ENCODE measurements around the gene NEURL4. TPM values are rescaled to one million over a fixed set of nuclear protein-coding genes. Genes with fewer than 3 reads are reported as not detected.
"Not testable (repeated sequence)": the region's sequence is repeated elsewhere in the genome, so short reads cannot be mapped to it uniquely, and the experiment has no call there.

NEURL4 gene
- total and polyA plus RNA-seq, 4 donors, result 0.76 to 14.2 (median 7.3) TPM

GRCh38 chr17:7367083-7367482 lies 37.9 kb upstream of the NEURL4 start (continued):
- TF ChIP-seq REST (IDR thresholded peaks at IDR 0.05) (no peak), HNF4G (IDR thresholded peaks at IDR 0.05) (no peak), HNF4A (conservative IDR thresholded peaks at IDR 0.05) (no peak), RXRA (IDR thresholded peaks at IDR 0.05) (no peak), SP1 (IDR thresholded peaks at IDR 0.05) (no peak), YY1 (IDR thresholded peaks at IDR 0.05) (no peak), RAD21 (IDR thresholded peaks at IDR 0.05) (no peak)

DNA sequence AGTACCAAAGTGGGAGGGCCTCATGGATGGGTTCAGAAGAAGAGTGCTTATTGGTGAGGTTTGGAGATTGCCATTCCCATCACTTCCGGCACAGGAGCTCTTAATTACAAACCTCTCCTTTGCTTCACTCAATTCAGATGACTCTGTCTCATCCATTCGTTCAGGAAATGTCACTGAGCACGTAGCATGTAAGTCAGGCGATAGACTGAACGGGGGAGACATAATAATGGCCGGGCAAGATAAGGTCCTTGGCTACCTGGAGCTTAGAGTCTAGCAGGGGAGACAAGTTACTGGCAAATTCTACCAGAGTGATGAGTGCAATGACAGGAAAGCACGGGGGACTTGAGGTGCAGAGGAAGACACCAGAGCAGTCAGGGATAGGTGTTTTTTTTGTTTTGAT lies 36.8 kb upstream of the NEURL4 start:
- not testable (repeated sequence) for H3K27ac ChIP-seq (ENCODE audit: low read depth in 1 of 2, low read length in 2 of 2); H3K4me3 ChIP-seq (ENCODE audit: low read depth in 1 of 3, low read length in 3 of 3); H3K4me1 ChIP-seq (ENCODE audit: control insufficient read depth in 4 of 4, insufficient read depth in 4 of 4, low read length in 3 of 4); DNase-seq (ENCODE audit: low spot score); H3K9ac ChIP-seq (ENCODE audit: low read depth in 1 of 2, low read length in 2 of 2); H3K27me3 ChIP-seq (ENCODE audit: control insufficient read depth in 4 of 4, insufficient read depth in 4 of 4, low read length in 3 of 4); H3K9me3 ChIP-seq (ENCODE audit: control insufficient read depth in 4 of 4, low read length in 3 of 4); H3K36me3 ChIP-seq (ENCODE audit: control insufficient read depth in 4 of 4, insufficient read depth in 3 of 4, low read depth in 1 of 4, low read length in 3 of 4)
- WGBS, result 94% methylated on average over 6 of the region's 7 CpGs

- Histone ChIP-seq H3K9ac (ENCODE audit: low read depth in 1 of 2, low read length in 2 of 2) (no peak overlapping the region), H3K27me3 (ENCODE audit: control insufficient read depth in 4 of 4, insufficient read depth in 4 of 4, low read length in 3 of 4) (no peaks in the 10 kb centered on the region), H3K36me3 (ENCODE audit: control insufficient read depth in 4 of 4, insufficient read depth in 3 of 4, low read depth in 1 of 4, low read length in 3 of 4) (no peaks in the 10 kb centered on the region), H3K9me3 (ENCODE audit: control insufficient read depth in 4 of 4, low read length in 3 of 4) (no peaks in the 10 kb centered on the region), H3K4me3 (ENCODE audit: low read depth in 1 of 3, low read length in 3 of 3) (no peak overlapping the region), H3K4me1 (ENCODE audit: control insufficient read depth in 4 of 4, insufficient read depth in 4 of 4, low read length in 3 of 4) (no peaks in the 10 kb centered on the region), H3K27ac (ENCODE audit: low read depth in 1 of 2, low read length in 2 of 2) (no peak overlapping the region)
- WGBS, result 97% methylated on average over 6 of the region's 6 CpGs
- TF ChIP-seq HNF4G (IDR thresholded peaks at IDR 0.05) (no peak), TAF1 (conservative IDR thresholded peaks at IDR 0.05) (no peak), RAD21 (IDR thresholded peaks at IDR 0.05) (no peak), JUND (IDR thresholded peaks at IDR 0.05) (no peak), CTCF (IDR thresholded peaks at IDR 0.05; ENCODE audit: low read depth, low read length, missing input control) (no peak), RXRA (IDR thresholded peaks at IDR 0.05) (no peak), YY1 (IDR thresholded peaks at IDR 0.05) (no peak), ZBTB33 (IDR thresholded peaks at IDR 0.05) (no peak), NR2F2 (IDR thresholded peaks at IDR 0.05) (no peak), FOXA1 (IDR thresholded peaks at IDR 0.05) (no peak), HNF4A (conservative IDR thresholded peaks at IDR 0.05) (no peak), FOXA2 (IDR thresholded peaks at IDR 0.05) (no peak)
- TF ChIP-seq, protein P1, sequence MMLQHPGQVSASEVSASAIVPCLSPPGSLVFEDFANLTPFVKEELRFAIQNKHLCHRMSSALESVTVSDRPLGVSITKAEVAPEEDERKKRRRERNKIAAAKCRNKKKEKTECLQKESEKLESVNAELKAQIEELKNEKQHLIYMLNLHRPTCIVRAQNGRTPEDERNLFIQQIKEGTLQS (IDR thresholded peaks at IDR 0.05), result no peak
- TF ChIP-seq, protein P2, sequence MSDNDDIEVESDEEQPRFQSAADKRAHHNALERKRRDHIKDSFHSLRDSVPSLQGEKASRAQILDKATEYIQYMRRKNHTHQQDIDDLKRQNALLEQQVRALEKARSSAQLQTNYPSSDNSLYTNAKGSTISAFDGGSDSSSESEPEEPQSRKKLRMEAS (IDR thresholded peaks at IDR 0.05), result no peak
- DNase-seq (ENCODE audit: low spot score), result no peak
Observed at GRCh38 chr17:7363311-7363710, 34.2 kb upstream of the NEURL4 start.

Measured in liver (tissue), 9 donors.